Endometrium (tissue), 2 donors: ENCODE measurements around the gene HNRNPR.
"Not testable (repeated sequence)": the region's sequence is repeated elsewhere in the genome, so short reads cannot be mapped to it uniquely, and the experiment has no call there.

Experiments
- FAIRE-seq: peaks from 2 replicates; lab custom pipeline; 2012; peaks lifted over from hg19 to GRCh38; lab: Jason Lieb, UNC
- donor health status: control.
- donor health status: control.

The HNRNPR gene

DNA sequence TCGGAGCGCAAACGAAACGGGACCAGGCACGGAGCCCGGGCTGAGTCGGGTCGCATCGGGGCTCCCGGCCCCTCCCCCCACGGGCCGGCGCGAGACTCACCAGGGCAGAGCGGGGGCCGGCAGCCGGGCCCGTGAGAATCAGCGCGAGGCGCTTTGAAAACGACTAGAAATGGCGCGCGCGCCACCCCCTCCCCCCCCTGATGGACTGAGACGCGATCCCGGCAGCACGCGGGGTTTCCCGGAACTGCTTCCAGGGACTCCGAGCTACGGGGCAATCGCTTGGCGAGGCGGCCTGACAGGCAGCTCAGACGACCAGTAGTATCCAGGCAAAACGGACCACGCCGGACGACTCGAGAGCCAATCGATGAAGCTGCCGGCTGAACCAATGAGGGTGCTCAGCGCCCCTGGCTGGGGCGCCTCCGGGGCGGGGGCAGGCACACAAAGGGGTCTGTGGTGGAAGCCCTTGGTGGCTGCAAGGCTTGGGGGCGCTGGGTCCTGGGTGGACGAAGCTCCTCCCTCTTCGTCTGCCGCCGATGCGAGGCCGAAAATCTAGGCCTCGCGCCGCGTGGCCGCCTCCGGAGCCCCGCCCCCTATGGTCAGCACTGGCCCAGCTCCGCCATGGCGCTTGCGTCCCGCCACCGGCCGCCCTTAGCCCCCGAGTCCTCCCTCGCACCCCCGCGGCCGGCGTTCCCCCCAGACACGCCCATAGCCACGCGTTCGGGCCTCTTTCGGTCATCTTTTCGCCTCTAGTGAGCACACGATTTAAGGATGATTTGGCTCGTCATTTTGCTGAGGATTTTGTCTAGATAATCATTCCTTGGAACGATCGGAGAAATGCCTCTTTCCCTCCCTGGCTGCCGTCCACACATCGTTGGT is at the start of gene HNRNPR:
Gene HNRNPR (minus strand): TSS at position 174 of the 876 bp plus-strand sequence. CDS start 3,276 bp downstream, outside the sequence.
- peak; percentile 97 for FAIRE-seq

DNA sequence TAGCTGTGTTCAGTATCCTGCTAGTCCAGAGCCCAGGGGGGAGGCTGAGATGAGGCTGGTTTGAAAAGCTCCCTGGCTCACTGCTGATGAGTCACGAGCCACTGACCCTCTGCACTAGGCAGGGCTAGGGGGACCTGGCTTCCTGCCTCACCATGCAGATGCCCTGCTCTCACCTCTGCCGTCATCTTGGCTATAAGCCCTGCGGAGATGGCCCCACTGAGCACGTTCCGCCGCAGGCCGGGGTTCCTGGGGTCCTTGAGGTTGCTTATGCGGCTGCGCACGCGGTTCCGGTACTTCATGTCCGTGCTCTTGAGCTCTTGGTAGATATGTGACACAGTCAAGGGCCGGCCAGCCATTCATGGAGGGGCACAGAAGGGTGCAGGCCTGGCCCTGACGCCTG is 49.6 kb upstream of the HNRNPR start:
- no peak for FAIRE-seq

DNA sequence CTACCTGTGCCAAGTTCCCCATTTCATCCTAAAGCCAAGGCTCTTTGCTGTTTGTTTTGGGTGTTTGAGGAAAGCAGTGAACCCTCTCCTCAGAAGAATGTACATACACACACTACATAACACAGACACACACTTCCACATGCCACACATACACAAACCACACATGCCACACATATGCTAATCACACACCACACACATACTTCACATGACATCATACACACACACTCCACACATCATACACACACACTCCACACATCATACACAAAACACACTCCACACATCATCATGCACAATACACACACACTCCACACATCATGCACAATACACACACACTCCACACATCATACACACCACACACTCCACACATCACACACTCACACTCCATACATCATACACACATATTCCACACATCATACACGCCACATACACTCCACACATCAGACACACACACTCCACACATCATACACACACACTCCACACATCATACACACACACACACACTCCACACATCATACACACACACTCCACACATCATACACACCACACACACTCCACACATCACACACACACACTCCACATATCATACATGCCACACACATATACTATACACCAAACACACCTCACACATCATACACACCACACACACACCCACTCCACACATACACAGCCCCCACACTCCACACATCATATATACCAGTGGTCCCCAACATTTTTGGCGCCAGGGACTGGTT is 48.2 kb upstream of the HNRNPR start:
- peak; percentile 26 for FAIRE-seq

DNA sequence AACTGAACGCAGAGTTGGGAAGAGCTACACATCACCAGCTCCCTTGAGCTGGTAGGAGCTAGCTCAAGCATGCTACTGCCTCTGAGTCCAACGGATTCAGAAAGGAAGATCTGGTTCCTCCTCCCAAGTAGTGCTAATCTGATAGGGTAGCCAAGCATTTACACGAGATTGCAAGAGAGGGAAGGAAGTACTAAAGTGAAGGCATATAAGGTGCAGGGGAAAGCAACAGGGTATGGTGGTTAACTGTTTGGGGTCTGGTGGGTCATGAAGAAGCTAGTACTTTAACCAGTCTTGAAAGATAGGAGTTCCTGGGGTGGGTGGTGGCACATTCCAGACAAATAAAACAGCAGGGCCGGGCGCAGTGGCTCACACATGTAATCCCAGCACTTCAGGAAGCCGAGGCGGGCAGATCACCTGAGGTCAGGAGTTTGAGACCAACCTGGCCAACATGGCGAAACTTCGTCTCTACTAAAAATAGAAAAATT is 45.8 kb upstream of the HNRNPR start:
- FAIRE-seq, result no peak

DNA sequence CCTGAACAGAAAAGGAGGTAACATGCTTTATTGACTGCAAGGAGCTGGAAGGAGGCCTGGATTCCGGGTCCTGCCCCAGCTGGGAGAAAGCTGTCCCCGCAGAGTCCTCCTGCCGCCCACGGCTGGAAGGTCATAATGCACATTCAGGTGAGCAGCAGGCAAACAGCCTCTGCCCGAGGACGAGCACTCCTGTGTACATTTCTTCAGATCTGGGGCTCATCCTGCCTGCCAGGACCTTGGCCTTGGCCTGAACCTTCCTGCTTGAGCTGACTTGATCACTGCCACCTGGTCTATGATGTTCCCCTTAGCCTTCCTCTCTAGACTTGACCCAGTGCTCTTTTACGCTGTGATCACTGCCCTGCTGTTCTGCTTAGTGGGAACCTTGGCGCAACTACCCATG is 43.4 kb upstream of the HNRNPR start:
- no peak for FAIRE-seq

DNA sequence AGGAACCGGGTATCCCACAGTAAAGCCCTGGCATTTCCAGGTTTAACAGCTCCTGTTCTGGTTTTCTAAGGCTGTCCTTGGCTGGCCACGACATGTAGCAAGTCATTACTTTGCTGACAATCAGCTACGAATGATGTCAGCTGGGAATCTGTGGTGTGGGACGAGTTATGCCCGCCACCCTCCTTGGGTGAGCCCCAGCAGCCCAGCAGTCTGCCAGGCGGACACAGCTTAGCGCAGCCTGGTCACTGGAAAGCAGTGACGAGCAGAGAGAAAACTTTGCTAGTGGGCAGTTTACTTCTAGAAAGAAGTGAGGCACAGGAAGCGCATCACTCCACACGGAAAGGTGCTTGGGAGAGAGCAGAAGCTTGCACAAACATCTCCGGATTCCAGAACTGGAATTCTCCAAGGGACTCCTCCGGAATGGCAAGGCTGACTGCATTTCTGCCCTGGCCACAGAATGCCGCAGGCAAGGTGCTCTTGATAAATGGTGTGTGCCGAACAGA is 41.1 kb upstream of the HNRNPR start:
- FAIRE-seq, result no peak

DNA sequence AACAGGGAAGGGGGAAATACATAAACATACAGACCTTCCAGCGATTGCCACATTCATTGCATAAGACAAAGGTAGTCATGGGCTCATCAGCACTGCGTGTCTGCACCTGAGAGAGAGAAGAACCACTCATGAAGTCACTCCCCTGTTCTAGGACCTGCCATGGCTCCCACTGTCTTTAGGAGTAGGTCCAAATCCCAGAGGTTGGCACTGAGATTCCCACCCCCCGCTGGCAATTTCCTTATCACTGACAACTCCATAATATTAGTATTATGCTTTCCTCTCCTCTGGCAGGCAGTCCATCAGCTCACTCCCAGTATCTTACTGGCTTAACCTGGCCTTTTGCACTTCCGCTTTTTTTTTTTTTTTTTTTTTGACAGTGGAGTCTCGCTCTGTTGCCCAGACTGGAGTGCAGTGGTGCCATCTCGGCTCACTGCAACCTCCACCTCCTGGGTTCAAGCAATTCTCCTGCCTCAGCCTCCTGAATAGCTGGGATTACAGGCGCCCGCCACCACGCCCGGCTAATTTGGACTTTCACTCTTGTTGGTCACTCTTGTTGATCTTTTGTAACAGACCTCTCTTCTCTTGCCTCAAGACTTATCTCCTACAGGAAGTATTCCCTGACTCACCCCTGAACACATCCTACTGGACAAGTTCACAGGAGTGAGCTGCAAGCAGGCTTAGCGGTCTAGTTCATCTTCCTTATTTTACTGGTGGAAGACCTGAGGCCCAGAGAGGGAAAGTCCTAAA is 40.4 kb upstream of the HNRNPR start:
- FAIRE-seq, result no peak

DNA sequence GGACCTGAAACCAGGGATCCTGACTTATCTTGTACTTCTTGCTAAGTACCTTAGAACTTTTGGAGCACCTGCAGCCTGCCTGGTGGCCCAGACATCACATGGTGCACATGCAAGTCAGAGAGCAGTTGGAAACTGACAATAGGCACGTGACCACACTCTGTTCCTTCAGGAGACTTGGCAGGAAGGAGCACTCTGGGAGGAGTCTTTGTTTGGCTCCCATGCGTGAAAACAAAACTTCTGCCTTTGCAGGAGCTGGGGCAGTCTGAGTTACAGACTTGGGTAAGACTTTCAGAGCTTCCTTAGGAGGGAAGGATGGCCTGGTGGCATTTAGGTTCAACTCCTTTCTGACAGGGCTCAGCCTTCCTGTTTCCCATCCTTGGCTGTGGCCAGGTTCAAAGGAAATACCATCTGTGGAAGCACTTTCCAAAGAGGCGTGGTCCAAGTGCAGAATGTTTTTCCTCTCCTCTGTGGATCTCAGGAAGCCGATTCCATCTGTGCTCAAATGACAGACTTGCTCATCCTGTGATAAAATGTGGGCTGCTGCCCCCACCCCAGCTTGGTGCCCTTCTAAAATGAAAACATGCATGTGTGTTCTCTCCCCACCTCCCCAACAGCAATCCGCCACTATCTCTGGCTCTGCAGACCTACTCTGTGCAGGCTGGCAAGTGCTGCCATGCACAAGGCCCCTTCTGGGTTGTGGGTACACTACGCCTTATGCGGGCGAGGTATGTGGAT is 39.7 kb upstream of the HNRNPR start:
- no peak for FAIRE-seq

DNA sequence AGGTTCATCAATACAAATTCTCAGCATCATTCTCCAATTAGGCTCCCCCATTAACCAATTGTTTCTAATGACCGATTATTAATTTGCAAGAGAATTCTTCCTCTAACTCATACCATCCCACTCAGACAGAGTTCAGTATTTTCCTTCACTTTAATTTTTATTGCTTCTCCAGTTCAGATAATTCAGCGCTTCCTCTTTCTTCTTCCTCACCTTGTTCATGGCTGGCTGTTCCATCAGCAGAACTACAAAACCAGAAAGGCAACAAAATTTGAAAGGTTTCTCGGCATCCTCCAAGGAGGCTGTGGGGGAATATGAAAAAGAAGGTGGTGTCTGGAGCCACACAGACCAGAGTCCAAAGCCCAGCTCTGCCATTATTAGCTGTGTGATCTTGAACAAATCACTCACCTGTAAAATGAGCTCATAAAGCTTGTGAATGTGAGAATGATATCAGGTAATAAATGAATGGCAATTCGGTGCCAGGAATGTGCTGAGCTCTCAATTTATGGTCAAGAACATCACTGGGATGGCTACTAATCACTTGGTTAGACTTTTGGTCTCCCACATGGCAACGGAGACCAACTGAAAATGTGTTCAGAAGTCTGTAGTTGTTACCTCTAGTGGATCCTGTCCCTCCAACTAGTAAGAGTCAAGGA is 37.3 kb upstream of the HNRNPR start:
- no peak for FAIRE-seq

DNA sequence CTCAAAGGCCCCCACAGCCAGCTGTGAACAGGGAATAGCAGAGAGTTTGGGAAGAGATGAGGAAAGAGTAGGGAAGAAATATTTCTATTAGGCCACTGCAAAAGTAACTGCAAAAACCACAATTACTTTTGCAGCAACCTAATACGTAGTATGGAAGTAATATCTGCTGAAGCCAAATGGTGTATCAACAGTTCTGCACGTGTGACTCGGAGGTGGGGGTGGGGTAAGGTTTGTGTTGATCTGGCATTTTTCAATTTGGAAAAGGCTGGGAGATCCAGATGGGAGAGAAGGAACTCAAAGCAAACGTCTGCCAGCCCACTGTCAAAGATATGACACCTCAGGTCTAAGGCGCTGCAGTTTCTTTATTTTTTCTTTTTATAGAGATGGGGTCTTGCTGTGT is 36.6 kb upstream of the HNRNPR start:
- FAIRE-seq, result no peak

DNA sequence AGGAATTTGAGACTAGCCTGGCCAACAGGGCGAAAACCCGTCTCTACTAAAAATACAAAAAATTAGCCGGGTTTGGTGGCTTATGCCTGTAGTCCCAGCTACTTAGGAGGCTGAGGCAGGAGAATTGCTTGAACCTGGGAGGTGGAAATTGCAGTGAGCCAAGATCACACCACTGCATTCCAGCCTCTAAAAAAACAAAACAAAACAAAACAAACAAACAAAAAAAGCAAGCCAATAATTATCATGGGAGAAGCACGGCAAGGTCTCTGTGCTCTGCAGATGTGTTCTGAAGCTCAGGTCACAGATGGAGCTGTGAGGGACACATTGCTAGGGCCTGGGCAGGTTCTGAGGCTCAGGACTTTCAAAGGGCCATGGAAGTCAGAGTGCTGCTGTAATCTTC is 36.2 kb upstream of the HNRNPR start:
- not testable (repeated sequence) for FAIRE-seq

DNA sequence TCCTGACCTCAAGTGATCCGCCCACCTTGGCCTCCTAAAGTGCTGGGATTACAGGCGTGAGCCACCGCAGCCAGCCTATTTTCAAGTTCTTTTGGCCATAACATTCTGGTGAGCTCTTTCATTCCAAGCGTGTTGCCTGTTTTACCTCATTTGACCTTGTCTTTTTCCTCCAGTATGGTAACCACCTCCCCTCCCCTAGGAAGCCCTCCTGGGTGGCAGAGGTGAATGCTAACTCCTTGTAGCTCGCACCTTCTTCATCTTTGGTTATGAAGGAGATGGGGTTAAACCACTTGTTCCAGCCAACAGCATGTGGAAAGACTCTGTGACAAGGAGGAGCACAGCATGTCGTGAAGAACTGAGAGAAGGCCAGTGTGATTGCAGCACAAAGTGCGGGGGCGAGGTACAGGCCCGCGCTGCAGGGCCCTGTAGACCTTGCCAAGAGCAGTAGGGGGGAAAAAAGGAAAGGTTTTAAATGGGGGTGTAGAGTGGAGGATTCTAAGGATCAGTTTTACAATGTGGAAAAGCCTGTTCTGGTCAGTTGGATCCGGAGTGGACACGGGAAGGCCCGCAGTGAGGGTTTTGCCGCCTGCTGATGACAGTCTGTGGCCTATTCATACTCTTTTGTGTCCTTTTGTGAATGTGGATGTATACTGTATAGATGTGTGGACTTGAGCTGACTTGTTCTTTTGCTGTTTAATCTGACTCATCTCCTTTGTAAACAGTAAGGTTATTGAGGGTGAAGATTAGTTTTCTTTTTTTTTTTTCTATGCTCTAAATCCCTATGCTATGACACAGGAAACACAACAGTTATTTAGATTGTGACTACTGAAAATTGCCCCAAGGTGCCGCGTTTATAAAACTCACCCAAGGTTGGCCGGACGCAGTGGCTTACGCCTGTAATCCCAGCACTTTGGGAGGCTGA is 33.1 kb upstream of the HNRNPR start:
- no peak for FAIRE-seq

DNA sequence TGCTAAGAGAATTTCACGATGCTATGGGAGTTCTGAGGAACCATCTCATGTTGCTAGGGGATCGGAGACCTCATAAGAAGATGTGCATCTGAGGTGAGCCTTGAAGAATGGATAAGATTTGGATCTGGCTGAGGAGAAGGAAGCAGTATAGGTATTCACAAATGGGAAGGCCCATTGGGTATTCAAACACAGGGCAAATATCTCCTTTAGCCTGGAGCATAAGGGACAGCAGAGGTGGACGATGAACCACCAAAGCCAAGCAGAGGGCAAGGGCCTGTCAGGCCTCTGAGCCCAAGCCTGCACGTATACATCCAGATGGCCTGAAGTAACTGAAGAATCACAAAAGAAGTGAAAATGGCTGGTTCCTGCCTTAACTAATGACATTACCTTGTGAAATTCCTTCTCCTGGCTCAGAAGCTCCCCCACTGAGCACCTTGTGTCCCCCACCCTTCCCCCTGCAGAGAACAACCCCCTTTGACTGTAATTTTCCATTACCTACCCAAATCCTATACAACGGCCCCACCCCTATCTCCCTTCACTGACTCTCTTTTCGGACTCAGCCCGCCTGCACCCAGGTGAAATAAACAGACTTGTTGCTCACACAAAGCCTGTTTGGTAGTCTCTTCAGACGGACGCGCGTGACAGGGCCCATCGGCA is 30.1 kb upstream of the HNRNPR start:
- not testable (repeated sequence) for FAIRE-seq

DNA sequence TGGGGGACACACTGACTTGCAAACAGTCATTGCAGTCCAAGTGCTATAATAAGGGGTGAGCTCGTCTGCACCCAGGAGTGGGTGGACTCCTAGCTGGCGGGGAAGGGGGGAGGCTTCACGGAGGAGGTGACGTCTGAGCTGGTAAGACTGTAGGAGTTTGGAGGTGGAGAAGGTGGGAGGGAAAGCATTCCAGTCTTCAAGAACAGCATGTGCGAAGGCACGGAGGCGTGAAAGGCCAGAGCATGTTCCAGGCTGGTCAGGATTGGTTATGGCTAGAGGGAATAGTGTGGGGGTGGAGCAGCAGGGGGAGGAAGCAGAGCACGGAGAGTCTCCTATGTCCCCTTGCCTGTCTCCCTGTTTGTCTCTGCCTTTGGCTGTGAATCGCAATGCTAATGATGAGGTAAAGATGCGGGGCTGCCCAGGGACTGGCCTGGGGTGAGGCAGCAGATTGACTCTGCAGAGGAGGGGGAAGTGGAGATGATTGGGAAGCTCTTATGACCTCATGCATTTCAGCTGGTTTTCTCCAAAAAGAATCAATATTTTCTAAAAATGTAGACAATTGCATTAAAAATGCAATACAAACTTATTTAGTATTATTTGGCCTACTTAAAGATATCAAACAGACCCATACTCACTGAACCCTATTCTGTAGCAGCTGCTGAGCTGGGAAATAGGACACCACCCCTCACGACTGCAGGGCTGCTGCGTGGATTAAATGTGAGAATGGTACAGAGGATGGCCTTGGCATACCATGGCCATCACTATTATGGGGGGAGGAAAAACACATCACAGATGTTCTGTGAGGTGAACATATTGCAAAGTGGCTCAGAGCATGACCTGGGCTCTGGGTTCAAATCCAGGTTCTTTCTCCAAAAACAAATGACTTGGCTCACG is 28.1 kb upstream of the HNRNPR start:
- FAIRE-seq, result no peak

DNA sequence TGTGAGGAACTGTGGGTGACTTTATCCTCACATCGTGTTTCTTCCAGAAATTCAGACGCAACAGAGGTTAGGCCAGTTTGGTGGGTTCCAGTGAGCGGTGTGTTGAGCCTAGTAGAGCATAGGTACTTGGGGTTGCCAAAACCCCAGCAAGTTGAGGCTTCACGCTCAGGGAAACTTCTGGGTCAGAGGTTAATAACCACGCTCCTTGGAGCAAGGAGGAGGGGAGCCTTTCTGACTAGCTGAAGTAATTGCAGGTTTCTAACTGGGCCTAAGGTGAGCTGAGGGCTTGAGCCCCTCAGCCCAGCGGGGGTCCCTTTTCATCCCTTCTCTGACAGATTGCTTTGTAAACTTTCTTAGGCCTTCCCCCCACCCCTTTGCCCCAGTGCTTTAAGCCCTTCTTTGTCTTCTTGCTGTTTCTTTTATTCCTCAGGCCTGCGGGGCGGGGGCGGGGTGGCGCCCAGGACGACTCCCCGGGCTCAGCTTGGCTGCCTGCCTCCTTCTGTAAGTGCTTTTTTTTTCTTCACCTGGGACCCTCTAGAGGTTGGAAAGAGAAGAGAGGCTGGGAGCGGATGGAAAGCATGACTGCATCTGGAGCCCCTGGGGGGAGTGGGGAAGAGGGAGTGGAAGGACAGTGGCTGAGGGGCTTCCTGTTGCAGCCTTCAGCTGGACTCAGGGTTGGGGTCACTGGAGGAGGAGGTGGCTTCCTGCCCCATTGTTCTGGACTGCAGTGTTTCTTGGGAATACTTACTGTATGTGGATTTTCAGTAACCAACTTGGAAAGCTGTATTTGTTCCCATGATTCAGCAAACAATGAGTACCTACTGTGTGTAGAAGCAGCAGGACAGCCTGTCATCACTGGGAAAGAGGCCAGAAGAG is 26.9 kb upstream of the HNRNPR start:
- no peak for FAIRE-seq

DNA sequence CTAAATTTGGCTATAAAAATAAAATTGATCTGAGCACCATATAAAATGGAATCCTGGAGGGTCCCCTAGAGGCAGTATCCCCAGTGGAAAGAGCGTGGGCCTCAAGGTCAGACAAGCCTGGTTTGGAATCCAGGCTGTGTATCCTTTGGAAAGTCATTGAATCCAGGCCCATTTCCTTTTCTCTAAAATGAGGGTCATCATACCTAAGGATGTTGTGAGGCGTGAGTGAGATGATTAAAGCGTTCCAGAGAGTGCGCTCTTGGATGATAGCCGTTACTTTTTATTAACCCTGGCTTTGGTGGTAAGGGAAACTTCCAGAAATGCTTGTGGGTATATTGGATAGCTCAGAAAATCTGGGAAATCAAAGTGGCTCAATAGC is 26.2 kb upstream of the HNRNPR start:
- FAIRE-seq, result no peak

DNA sequence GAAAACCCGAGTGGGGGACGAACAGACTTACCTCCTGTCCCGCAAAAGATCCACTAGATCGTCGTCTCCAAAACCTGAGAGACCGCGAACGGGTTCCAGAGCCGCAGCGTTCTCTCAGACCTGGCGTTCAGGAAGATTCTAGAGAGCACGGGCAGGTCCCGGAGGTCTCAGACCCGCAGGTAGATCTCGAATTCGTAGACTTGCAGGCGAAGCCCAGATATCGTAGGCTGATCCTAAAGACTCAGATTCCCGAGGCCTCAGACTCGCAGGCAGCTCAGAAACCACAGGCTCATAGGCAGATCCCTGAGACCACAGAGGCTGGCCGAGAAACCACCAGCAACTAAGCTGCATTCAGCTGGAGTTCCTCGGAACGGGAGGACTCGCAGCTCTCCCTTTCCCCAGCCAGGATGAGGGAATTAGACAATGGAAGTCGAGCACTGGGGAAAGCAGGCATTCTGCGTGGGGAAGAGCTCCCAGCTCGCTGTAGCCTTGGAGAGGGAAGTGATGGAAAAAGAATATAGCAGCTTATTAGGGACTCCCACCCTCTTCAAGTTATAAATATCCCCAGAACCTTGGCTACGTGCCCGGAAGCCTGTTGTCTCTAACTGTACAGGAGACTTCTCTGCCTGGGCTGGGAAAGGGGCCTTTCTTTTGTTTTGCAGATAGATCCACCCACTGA is 25.4 kb upstream of the HNRNPR start, which contains the start of gene ZNF436:
Gene ZNF436 (minus strand): TSS at position 502 of the 679 bp plus-strand sequence. CDS start 1,831 bp downstream, outside the sequence.
- FAIRE-seq, result peak; percentile 86
